Epithelial cell of proximal tubule (primary cell): ENCODE data around the gene FAM229B. TPM values are rescaled to one million over a fixed set of nuclear protein-coding genes. Genes with fewer than 3 reads are reported as not detected.
"Not testable (repeated sequence)": the region's sequence is repeated elsewhere in the genome, so short reads cannot be mapped to it uniquely, and the experiment has no call there.

Experiments used
- DNase-seq: peaks from one replicate; pipeline ENCODE4 v3.0.0-alpha.2; 2011; ENCODE audit warnings: low read depth
- H3K4me3 ChIP-seq: 2 replicates; pipeline ENCODE4 v1.5.1; 2011; ENCODE audit warnings: low read depth, mild to moderate bottlenecking, low read length
- total RNA-seq: library from RNA; depleted of rRNA; stranded (reverse); fragments of >200 nt; gene quantifications from 2 replicates; pipeline ENCODE4 v1.2.3, GENCODE V29; 2015
- TF ChIP-seq, protein P1 (sequence below): conservative IDR thresholded peaks from 2 replicates; pipeline ENCODE4 v1.5.1; 2012; ENCODE audit warnings: low read depth, mild to moderate bottlenecking, low read length

The FAM229B gene
- total RNA-seq, 1 donor from 2014 or later = 11.6 TPM

- no peak for DNase-seq
- TF ChIP-seq, protein P1, sequence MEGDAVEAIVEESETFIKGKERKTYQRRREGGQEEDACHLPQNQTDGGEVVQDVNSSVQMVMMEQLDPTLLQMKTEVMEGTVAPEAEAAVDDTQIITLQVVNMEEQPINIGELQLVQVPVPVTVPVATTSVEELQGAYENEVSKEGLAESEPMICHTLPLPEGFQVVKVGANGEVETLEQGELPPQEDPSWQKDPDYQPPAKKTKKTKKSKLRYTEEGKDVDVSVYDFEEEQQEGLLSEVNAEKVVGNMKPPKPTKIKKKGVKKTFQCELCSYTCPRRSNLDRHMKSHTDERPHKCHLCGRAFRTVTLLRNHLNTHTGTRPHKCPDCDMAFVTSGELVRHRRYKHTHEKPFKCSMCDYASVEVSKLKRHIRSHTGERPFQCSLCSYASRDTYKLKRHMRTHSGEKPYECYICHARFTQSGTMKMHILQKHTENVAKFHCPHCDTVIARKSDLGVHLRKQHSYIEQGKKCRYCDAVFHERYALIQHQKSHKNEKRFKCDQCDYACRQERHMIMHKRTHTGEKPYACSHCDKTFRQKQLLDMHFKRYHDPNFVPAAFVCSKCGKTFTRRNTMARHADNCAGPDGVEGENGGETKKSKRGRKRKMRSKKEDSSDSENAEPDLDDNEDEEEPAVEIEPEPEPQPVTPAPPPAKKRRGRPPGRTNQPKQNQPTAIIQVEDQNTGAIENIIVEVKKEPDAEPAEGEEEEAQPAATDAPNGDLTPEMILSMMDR = no peak
- H3K4me3 ChIP-seq = no peak overlapping the region
Measured at GRCh38 chr6:112100561-112100960, 13.2 kb downstream of the FAM229B start.

- not testable (repeated sequence) for H3K4me3 ChIP-seq, DNase-seq
Measured at GRCh38 chr6:112106026-112106425, 18.6 kb downstream of the FAM229B start.

- no peak for DNase-seq
- TF ChIP-seq, protein P1 = no peak
- no peak overlapping the region for H3K4me3 ChIP-seq
Measured at GRCh38 chr6:112106562-112106961, 19.2 kb downstream of the FAM229B start.

DNA sequence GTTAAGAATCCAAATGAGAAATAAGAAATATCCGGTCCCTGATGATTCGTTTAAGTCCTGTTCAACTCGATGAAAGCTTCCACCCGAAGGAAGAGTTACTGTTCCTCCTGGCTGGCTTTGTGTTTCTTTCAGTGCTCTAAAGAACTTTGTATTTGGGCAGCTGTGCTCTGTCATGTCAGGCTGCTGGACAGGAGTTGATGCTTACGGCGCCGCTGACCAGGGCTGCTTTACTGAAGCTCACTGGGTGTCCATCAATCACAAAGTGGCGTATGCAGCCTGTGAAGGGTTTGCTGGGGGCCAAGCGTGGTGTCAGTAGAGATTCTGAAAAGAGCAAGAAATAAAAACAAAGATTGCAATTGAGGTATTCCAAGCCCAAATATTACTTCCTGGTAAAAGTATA is 21.9 kb downstream of the FAM229B start:
- TF ChIP-seq, protein P1 = no peak
- no peak for DNase-seq
- H3K4me3 ChIP-seq = no peak overlapping the region

DNA sequence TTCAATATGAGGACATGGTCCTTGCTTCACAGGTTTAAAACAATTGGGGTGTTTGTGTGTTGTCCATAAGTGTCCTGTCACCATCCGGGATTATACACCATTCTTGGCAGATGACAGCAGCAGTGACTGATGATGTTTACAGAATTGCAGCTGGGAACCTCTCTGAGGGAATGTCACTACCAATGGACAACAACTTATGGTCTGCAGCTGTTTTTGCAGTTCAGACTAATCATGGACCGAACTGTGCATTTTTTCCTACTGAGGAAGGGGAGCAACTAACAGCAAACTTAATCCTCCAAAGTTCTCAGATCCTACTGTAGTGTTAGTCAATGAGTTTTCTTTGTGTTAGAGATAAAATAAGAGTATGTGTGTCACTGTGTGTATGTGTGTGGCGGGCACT is 26.0 kb downstream of the FAM229B start:
- DNase-seq = no peak
- TF ChIP-seq, protein P1 = no peak
- H3K4me3 ChIP-seq = no peak overlapping the region

DNA sequence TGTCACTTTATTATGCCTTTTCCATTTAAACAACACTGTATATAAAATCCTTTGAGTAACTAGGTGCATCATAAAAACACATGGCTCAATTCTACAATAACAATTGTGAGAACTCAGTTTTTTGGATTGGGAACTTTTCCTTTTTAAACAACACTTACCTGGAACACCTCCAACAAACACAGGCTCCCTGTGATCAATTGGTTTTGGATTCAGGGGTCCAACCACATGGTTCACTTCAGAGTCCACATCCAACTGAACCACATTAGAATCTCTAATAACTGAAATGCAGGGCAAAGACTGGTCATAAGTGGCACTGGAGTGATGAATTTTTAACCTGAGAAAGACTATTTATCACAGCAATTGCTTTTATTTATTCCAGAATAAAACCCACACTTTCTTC is 26.5 kb downstream of the FAM229B start:
- TF ChIP-seq, protein P1 = no peak
- no peak for DNase-seq
- no peak overlapping the region for H3K4me3 ChIP-seq

DNA sequence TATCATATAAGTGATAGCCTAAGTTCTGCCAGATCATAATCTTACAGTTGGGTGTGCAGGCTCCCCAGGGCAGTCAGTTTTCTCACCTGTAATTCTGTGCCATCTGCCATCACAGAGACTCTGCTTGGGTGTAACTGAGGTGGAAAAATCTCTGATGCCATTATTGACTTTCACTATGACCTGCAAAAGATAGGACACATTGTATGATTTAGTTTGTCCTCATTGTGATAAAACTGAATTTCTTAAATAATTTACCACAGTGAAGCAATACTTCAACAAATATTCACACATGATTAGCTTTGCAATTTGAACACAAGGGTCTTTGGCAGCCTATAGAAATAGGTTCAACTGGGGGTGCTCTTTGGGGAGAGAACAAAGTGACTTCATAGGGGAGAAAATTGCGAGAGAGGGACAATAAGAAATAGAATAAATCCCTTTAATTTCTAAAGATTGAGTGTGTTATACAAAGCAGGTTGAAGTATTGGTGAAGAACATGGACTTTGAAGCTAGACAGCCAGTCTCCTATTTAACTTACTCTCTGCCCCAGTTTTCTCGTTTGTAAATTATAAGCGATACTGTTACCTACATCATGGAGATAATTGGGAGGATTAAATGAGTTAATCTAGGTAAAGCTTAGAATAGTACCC is 27.3 kb downstream of the FAM229B start:
- H3K4me3 ChIP-seq = no peak overlapping the region
- DNase-seq = no peak
- TF ChIP-seq, protein P1 = no peak
